Measurements from ENCODE around the gene SEPTIN10. TPM values are rescaled to one million over a fixed set of nuclear protein-coding genes. Genes with fewer than 3 reads are reported as not detected.
A peak's percentile ranks its signal among the peaks of the same experiment; 100 is the strongest.

The SEPTIN10 gene
- total RNA-seq, 1 donor from 2014 or later, result 83.7 TPM

DNA sequence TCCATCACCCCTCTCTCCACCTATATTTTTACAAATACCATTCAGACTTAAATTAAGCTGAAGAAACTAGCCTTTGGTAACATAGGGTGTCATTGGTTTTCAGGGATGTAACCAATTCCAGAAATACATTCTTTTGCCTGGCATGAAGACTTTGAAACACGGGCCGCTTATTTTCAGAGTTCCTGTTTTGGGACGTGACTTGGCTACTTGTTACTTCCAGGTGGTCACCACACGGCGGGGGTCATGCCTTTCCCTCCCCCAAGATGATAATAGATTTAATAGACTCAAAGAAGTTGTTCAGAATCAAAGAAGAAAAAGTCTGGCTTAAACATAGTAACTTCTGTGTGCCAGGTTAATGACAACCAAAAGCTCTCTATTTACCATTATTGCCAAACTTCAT is 110.6 kb downstream of the SEPTIN10 start:
- H3K4me3 ChIP-seq, result no peak overlapping the region
- intact Hi-C loops (cut with DNase I), result no loop called here
- no peaks in the 10 kb centered on the region for H3K9me3 ChIP-seq
- no peaks in the 10 kb centered on the region for H3K27me3 ChIP-seq
- ATAC-seq, result no peak
- DNase-seq, result no peak
- H3K4me1 ChIP-seq, result peaks cover 3% of the 10 kb centered on the region
- no peaks in the 10 kb centered on the region for H3K36me3 ChIP-seq
- no peak overlapping the region for H3K27ac ChIP-seq
- TF ChIP-seq, protein P1, sequence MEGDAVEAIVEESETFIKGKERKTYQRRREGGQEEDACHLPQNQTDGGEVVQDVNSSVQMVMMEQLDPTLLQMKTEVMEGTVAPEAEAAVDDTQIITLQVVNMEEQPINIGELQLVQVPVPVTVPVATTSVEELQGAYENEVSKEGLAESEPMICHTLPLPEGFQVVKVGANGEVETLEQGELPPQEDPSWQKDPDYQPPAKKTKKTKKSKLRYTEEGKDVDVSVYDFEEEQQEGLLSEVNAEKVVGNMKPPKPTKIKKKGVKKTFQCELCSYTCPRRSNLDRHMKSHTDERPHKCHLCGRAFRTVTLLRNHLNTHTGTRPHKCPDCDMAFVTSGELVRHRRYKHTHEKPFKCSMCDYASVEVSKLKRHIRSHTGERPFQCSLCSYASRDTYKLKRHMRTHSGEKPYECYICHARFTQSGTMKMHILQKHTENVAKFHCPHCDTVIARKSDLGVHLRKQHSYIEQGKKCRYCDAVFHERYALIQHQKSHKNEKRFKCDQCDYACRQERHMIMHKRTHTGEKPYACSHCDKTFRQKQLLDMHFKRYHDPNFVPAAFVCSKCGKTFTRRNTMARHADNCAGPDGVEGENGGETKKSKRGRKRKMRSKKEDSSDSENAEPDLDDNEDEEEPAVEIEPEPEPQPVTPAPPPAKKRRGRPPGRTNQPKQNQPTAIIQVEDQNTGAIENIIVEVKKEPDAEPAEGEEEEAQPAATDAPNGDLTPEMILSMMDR (IDR thresholded peaks at IDR 0.05), result no peak

DNA sequence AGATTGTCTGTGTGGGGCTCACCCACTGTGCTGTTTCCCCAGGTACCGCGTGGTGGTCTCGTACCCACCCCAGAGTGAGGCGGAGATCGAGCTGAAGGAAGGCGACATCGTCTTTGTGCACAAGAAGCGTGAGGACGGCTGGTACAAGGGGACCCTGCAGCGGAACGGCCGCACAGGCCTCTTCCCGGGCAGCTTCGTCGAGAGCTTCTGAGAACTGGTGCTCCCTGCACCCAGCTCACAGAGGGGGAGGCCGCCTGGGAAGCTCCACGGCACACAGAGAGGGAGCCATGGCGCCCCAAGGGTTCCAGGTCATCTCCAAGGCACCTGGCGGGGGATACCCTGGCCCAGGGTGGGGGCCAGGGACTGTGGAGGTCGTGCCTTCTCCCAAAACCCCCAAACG is 112.3 kb downstream of the SEPTIN10 start:
- intact Hi-C loops (cut with DNase I), result no loop called here
- TF ChIP-seq, protein P1 (IDR thresholded peaks at IDR 0.05), result no peak
- H3K4me3 ChIP-seq, result no peak overlapping the region
- H3K9me3 ChIP-seq, result no peaks in the 10 kb centered on the region
- H3K36me3 ChIP-seq, result no peaks in the 10 kb centered on the region
- no peaks in the 10 kb centered on the region for H3K27me3 ChIP-seq
- no peak for ATAC-seq
- DNase-seq, result no peak
- no peak overlapping the region for H3K27ac ChIP-seq
- H3K4me1 ChIP-seq, result peaks cover 7% of the 10 kb centered on the region

DNA sequence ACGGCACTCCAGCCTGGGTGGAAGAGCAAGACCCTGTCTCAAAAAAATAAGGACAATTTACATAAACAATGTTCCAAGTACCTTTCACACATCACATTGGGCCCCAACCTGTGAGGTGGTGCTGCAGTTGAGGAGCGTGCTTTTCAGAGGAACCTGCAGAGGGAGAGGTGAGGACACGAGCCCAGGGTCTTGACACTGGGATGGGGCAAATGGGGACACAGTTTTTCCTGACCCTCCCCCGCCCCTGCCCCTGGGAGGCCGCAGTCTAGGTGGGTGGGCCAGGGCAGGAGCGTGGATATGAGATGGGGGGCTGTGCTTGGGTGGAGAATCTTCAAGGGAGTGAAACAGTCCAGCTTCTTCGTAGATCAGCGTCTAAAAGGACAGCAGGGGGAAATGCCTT is 112.9 kb downstream of the SEPTIN10 start:
- Histone ChIP-seq H3K9me3 (no peaks in the 10 kb centered on the region), H3K36me3 (no peaks in the 10 kb centered on the region), H3K4me3 (no peak overlapping the region), H3K27me3 (no peaks in the 10 kb centered on the region), H3K27ac (no peak overlapping the region), H3K4me1 (peaks cover 7% of the 10 kb centered on the region)
- no peak for DNase-seq
- intact Hi-C loops (cut with DNase I), result no loop called here
- ATAC-seq, result no peak
- TF ChIP-seq, protein P1 (IDR thresholded peaks at IDR 0.05), result no peak

DNA sequence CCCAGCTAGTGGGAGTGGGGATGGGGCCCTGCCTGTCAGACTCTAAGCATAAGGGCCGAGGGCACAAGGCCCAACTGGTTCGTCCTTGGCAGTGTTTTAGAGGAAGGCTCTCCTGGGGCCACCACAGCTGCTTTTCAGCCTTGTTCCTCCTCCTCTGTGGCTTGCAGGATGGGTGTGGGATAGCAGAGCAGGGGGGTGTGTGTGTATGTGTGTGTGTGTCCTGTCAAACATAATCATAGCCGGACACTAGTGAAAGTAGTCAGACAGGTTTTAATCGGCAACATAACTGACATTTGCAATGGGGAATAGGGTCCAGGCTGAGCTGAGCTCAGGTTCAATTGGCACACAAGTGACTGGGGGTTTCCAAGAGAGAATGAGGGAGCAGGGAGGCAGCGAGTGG is 114.2 kb downstream of the SEPTIN10 start:
- DNase-seq, result no peak
- Histone ChIP-seq H3K4me3 (no peak overlapping the region), H3K27ac (no peak overlapping the region), H3K4me1 (peaks cover 7% of the 10 kb centered on the region), H3K36me3 (no peaks in the 10 kb centered on the region), H3K9me3 (no peaks in the 10 kb centered on the region), H3K27me3 (no peaks in the 10 kb centered on the region)
- TF ChIP-seq, protein P1 (IDR thresholded peaks at IDR 0.05), result no peak
- ATAC-seq, result peak; percentile 20
- intact Hi-C loops (cut with DNase I), result no loop called here

DNA sequence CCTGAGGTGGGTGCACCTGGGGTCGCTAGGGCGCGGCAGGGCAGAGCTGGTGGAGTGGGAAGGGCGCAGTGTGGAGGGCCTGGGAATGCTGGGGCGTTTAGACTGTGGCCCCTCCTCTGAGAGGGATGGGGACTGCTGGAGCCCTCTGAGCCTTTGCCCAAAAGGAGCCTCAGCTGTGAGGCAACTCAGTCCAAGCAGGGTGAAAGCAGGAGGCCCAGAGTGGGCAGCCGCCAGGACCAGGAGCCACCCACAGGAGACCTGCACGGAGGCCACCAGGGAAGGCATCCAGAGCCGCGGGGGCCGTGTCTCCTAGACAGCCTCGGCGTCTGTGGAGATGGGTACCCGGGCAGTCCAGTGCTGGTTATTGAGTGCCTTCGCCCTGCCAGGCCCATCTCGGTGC is 114.9 kb downstream of the SEPTIN10 start:
- intact Hi-C loops (cut with DNase I), result no loop called here
- H3K4me1 ChIP-seq, result peaks cover 7% of the 10 kb centered on the region
- no peaks in the 10 kb centered on the region for H3K9me3 ChIP-seq
- no peak for ATAC-seq
- no peak overlapping the region for H3K4me3 ChIP-seq
- TF ChIP-seq, protein P1 (IDR thresholded peaks at IDR 0.05), result no peak
- H3K36me3 ChIP-seq, result no peaks in the 10 kb centered on the region
- no peak overlapping the region for H3K27ac ChIP-seq
- no peak for DNase-seq
- H3K27me3 ChIP-seq, result no peaks in the 10 kb centered on the region
